Kidney epithelial cell (primary cell): ENCODE results near the gene LRRC34. TPM values are rescaled to one million over a fixed set of nuclear protein-coding genes. Genes with fewer than 3 reads are reported as not detected.
A peak's percentile ranks its signal among the peaks of the same experiment; 100 is the strongest.

Experiments
- DNase-seq: peaks from one replicate; pipeline ENCODE4 v3.0.0-alpha.2; 2010; ENCODE audit warnings: low read depth
- H3K27me3 ChIP-seq: 2 replicates; pipeline ENCODE4 v1.6.0; 2011; ENCODE audit warnings: low read length; ENCODE audit not compliant: control insufficient read depth, insufficient read depth
- H3K36me3 ChIP-seq: 2 replicates; pipeline ENCODE4 v1.5.1; 2011; ENCODE audit warnings: low read length; ENCODE audit not compliant: control insufficient read depth, insufficient read depth
- H3K4me3 ChIP-seq: 2 replicates; pipeline ENCODE4 v1.5.1; 2011; ENCODE audit warnings: low read depth, mild to moderate bottlenecking, control low read depth, low read length
- CTCF ChIP-seq: IDR thresholded peaks from 2 replicates; pipeline ENCODE4 v1.5.1; 2011; ENCODE audit warnings: mild to moderate bottlenecking, moderate library complexity, low read length, control low read depth, inconsistent platforms; ENCODE audit not compliant: insufficient read depth, poor library complexity, severe bottlenecking
- total RNA-seq: library from RNA; depleted of rRNA; stranded (reverse); fragments of >200 nt; gene quantifications from 2 replicates; pipeline ENCODE4 v1.2.3, GENCODE V29; 2015

LRRC34 gene
- total RNA-seq, 1 donor from 2014 or later = 4.1 TPM

GRCh38 chr3:169748670-169749069, 64.0 kb downstream of the LRRC34 start:
- no peaks in the 10 kb centered on the region for H3K27me3 ChIP-seq
- no peak overlapping the region for H3K4me3 ChIP-seq
- DNase-seq = no peak
- no peak for TF ChIP-seq CTCF
- no peaks in the 10 kb centered on the region for H3K36me3 ChIP-seq

- Histone ChIP-seq H3K4me3 (no peak overlapping the region), H3K27me3 (no peaks in the 10 kb centered on the region), H3K36me3 (no peaks in the 10 kb centered on the region)
- no peak for TF ChIP-seq CTCF
- no peak for DNase-seq
These were observed 65.8 kb downstream of the LRRC34 start for GRCh38 chr3:169746924-169747323.

GRCh38 chr3:169744366-169745054, 68.2 kb downstream of the LRRC34 start:
- Histone ChIP-seq H3K36me3 (no peaks in the 10 kb centered on the region), H3K4me3 (no peak overlapping the region), H3K27me3 (no peaks in the 10 kb centered on the region)
- peak; percentile 41 for TF ChIP-seq CTCF
- DNase-seq = no peak

Other genes with a start within 250 kb of the LRRC34 start
- gene MECOM, start 149.2 kb downstream of the LRRC34 start, total RNA-seq = 12.4 and 12.6 TPM in 2 replicates
- gene TERC, start 47.8 kb downstream of the LRRC34 start, total RNA-seq = 246 and 351 TPM in 2 replicates
- 3.8 and 4.0 TPM in 2 replicates for gene ACTRT3, start 43.3 kb downstream of the LRRC34 start, total RNA-seq
- 14.8 and 17.3 TPM in 2 replicates for gene MYNN, start 39.5 kb downstream of the LRRC34 start, total RNA-seq
- 0.04 and 0.41 TPM in 2 replicates for gene LRRIQ4, start within 50 bp of the LRRC34 start, total RNA-seq
- not detected in 2 replicates for gene LRRC31, start 57.0 kb upstream of the LRRC34 start, total RNA-seq
- not detected in 2 replicates for gene SAMD7, start 98.7 kb upstream of the LRRC34 start, total RNA-seq
- 28.1 and 31.1 TPM in 2 replicates for gene SEC62, start 153.9 kb upstream of the LRRC34 start, total RNA-seq
- 13.2 and 14.2 TPM in 2 replicates for gene GPR160, start 225.1 kb upstream of the LRRC34 start, total RNA-seq